ENCODE data around the gene ZBTB8A.

DNA sequence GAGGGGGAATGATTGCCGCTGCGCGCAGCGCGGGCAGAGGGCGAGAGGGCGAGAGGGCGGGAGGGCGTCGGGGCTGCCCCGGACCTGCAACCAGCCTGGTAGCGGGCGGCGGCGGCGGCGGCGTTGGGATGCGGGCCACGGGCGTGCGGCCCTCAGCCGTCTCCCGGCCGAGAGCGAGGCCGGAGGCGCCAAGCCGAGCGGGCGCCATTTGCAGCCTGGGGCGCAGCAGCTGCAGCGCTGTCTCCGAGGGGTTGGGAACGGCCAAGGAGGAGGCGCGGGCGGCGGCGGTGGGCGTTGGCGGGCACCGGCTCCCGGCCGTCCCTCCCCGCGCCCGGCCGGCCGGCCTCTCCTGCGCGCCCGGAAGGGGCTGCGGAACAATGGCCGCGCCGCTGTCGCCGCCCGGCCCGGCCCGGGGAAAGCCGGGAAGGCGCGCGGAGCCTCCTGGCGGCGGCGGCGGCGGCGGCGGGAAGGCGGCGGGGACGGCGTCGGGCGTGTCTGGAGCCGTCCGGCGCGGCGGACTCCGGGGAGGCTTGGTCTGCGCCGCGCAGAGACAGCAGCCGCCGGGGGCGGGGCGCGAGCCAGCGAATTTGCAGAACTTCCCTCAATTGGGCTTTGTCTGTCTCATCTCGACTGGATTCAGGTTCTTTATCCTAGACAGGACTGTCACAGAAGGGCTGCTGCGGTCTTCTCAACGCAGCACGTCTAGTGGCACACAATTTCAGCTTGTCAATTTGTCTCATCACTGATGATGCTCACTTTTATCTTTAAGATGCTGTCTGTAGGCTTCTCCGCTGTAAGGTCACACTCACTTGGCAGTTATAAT lies 38.6 kb upstream of the ZBTB8A start:
- TF ChIP-seq, protein P1, sequence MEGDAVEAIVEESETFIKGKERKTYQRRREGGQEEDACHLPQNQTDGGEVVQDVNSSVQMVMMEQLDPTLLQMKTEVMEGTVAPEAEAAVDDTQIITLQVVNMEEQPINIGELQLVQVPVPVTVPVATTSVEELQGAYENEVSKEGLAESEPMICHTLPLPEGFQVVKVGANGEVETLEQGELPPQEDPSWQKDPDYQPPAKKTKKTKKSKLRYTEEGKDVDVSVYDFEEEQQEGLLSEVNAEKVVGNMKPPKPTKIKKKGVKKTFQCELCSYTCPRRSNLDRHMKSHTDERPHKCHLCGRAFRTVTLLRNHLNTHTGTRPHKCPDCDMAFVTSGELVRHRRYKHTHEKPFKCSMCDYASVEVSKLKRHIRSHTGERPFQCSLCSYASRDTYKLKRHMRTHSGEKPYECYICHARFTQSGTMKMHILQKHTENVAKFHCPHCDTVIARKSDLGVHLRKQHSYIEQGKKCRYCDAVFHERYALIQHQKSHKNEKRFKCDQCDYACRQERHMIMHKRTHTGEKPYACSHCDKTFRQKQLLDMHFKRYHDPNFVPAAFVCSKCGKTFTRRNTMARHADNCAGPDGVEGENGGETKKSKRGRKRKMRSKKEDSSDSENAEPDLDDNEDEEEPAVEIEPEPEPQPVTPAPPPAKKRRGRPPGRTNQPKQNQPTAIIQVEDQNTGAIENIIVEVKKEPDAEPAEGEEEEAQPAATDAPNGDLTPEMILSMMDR (IDR thresholded peaks at IDR 0.05), result peak in 4 of 5 experiments; percentile 33 to 78 (median 50)
- TF ChIP-seq POLR2A (IDR thresholded peaks at IDR 0.05), result peak; percentile 26 to 62
